ENCODE measurements around the gene DDO. TPM values are rescaled to one million over a fixed set of nuclear protein-coding genes. Genes with fewer than 3 reads are reported as not detected.
A peak's percentile ranks its signal among the peaks of the same experiment; 100 is the strongest.
"Not testable (repeated sequence)": the region's sequence is repeated elsewhere in the genome, so short reads cannot be mapped to it uniquely, and the experiment has no call there.

Gene DDO
- total and polyA plus RNA-seq, 8 donors = 0.40 to 4.1 (median 1.2) TPM; not detected in 3

DNA sequence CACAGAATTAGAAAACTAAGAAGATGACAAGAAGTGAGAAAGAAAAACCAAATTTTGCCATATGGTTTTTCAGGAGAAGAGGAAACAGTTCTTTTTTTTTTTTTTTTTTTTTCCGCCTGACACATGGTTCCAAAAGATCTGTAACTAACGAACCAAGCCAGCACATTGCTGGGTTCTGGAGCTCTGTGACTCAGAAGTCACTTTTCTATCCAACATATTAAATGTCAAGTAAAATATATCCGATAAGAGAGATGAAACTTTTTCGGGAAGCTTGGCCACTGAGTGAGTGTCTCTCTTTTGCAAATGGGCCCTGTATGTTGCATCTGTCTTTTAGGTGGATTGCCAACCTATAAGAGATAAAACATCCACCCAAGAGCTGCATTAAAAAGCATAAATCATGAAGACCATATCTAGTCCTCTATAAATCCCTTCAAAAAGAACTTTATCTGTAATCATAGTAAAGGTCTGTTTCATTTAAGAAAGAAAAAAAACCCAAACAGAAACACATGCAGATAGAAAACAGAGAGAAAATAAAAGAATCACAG, 61.8 kb downstream of the DDO start:
- Histone ChIP-seq H3K9me3 (no peaks in the 10 kb centered on the region), H3K27ac (peak overlapping the region in 4 of 5 donors; percentile 62 to 92 (median 65)), H3K36me3 (no peaks in the 10 kb centered on the region), H3K4me3 (no peak overlapping the region), H3K27me3 (peaks cover 0 to 18% (median 16%) of the 10 kb centered on the region in 3 donors), H3K4me1 (peaks cover 6 to 52% (median 22%) of the 10 kb centered on the region in 4 donors)
- TF ChIP-seq POLR2A (IDR thresholded peaks at IDR 0.05) (no peak), POLR2AphosphoS5 (IDR thresholded peaks at IDR 0.05) (no peak), EP300 (IDR thresholded peaks at IDR 0.05) (no peak)
- TF ChIP-seq, protein P1, sequence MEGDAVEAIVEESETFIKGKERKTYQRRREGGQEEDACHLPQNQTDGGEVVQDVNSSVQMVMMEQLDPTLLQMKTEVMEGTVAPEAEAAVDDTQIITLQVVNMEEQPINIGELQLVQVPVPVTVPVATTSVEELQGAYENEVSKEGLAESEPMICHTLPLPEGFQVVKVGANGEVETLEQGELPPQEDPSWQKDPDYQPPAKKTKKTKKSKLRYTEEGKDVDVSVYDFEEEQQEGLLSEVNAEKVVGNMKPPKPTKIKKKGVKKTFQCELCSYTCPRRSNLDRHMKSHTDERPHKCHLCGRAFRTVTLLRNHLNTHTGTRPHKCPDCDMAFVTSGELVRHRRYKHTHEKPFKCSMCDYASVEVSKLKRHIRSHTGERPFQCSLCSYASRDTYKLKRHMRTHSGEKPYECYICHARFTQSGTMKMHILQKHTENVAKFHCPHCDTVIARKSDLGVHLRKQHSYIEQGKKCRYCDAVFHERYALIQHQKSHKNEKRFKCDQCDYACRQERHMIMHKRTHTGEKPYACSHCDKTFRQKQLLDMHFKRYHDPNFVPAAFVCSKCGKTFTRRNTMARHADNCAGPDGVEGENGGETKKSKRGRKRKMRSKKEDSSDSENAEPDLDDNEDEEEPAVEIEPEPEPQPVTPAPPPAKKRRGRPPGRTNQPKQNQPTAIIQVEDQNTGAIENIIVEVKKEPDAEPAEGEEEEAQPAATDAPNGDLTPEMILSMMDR (IDR thresholded peaks at IDR 0.05) = no peak
- WGBS, 5 donors = 63 to 79% (median 77%) methylated on average over 4 of the region's 4 CpGs
- no peak for DNase-seq
- intact Hi-C loops (cut with DNase I; ENCODE audit: low total_unique reads) = no loop called here

DNA sequence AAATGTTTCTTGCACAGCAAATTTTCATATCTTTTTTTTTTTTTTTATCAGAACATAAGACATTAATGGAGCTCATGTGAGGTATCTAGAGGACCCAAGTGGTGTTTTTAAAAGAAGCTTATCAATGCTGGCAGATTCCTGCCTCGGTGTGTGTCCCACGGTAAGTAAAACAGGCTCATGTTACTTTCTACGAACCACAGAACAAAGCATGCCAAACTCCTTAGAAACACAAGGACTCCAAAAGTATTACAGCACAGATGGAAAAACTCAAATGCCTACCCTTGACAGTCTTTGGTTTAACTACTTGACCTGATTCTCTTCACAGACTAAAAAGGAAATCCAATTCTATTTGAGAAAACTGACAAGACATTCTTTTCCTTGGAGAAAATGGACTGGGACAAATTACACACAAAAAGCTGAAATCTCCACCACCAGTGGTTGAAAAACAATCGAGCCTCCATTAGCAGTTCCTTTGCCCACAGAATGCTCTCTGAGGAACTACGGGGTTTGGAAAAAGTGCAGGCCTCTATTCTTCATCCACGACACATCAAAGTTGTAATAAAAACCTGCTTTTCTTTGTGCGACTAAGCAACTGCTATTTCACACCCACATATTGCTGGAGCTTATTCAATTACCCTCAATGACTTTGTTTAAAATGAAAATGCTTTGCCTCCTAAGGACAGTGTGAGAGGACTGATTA, 62.7 kb downstream of the DDO start:
- peaks cover 6 to 46% (median 20%) of the 10 kb centered on the region in 4 donors for H3K4me1 ChIP-seq
- TF ChIP-seq EP300 (IDR thresholded peaks at IDR 0.05) = no peak
- TF ChIP-seq POLR2AphosphoS5 (IDR thresholded peaks at IDR 0.05) = peak in 1 of 3 donors; percentile 14
- no peak for TF ChIP-seq POLR2A (IDR thresholded peaks at IDR 0.05)
- TF ChIP-seq, protein P1 (IDR thresholded peaks at IDR 0.05) = no peak
- no peaks in the 10 kb centered on the region for H3K36me3 ChIP-seq
- H3K27me3 ChIP-seq = peaks cover 0 to 11% (median 9%) of the 10 kb centered on the region in 3 donors
- H3K4me3 ChIP-seq = no peak overlapping the region
- H3K9me3 ChIP-seq = no peaks in the 10 kb centered on the region
- intact Hi-C loops (cut with DNase I; ENCODE audit: low total_unique reads) = no loop called here
- WGBS, 5 donors = 54 to 69% (median 59%) methylated on average over 7 of the region's 7 CpGs
- peak overlapping the region in 4 of 5 donors; percentile 62 to 92 (median 65) for H3K27ac ChIP-seq
- DNase-seq = peak in 1 of 2 donors; percentile 44

GRCh38 chr6:110351986-110352385, 63.4 kb downstream of the DDO start:
- Histone ChIP-seq H3K27me3 (peaks cover 0 to 4% (median 4%) of the 10 kb centered on the region in 3 donors), H3K9me3 (no peaks in the 10 kb centered on the region), H3K4me3 (no peak overlapping the region), H3K4me1 (peaks cover 0 to 44% (median 17%) of the 10 kb centered on the region in 4 donors), H3K36me3 (no peaks in the 10 kb centered on the region), H3K27ac (peak overlapping the region in 3 of 5 donors; percentile 63 to 92 (median 67))
- WGBS, 5 donors = 68 to 92% (median 75%) methylated on average over 4 of the region's 4 CpGs
- no peak for TF ChIP-seq EP300 (IDR thresholded peaks at IDR 0.05)
- TF ChIP-seq POLR2A (IDR thresholded peaks at IDR 0.05) = no peak
- TF ChIP-seq, protein P1 (IDR thresholded peaks at IDR 0.05) = no peak
- no peak for TF ChIP-seq POLR2AphosphoS5 (IDR thresholded peaks at IDR 0.05)
- intact Hi-C loops (cut with DNase I; ENCODE audit: low total_unique reads) = no loop called here
- DNase-seq = no peak

GRCh38 chr6:110351546-110351945, 63.8 kb downstream of the DDO start:
- Histone ChIP-seq H3K27me3 (no peaks in the 10 kb centered on the region), H3K27ac (peak overlapping the region in 2 of 5 donors; percentile 67 to 92), H3K9me3 (no peaks in the 10 kb centered on the region), H3K4me1 (peaks cover 0 to 47% (median 17%) of the 10 kb centered on the region in 4 donors), H3K36me3 (no peaks in the 10 kb centered on the region), H3K4me3 (no peak overlapping the region)
- no peak for TF ChIP-seq POLR2A (IDR thresholded peaks at IDR 0.05)
- no peak for TF ChIP-seq EP300 (IDR thresholded peaks at IDR 0.05)
- TF ChIP-seq, protein P1 (IDR thresholded peaks at IDR 0.05) = no peak
- no peak for TF ChIP-seq POLR2AphosphoS5 (IDR thresholded peaks at IDR 0.05)
- 67 to 93% (median 92%) methylated on average over 3 of the region's 3 CpGs for WGBS, 5 donors
- intact Hi-C loops (cut with DNase I; ENCODE audit: low total_unique reads) = no loop called here
- DNase-seq = no peak

DNA sequence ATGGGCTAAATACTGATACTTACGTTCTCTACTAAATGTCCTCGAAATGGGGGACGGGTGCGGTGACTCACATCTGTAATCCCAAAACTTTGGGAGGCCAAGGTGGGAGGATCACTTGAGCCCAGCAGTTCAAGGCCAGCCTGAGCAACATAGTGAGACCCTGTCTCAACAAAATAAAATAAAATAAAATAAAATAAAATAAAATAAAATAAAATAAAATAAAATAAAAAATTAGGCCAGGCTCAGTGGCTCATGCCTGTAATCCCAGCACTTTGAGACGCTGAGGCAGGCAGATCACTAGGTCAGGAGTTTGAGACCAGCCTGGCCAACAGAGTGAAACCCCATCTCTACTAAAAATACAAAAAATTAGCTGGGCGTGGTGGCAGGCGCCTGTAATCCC, 64.8 kb downstream of the DDO start:
- intact Hi-C loops (cut with DNase I; ENCODE audit: low total_unique reads); H3K36me3 ChIP-seq; H3K4me3 ChIP-seq; H3K9me3 ChIP-seq; H3K27me3 ChIP-seq; DNase-seq: not testable (repeated sequence)
- 92 to 99% (median 95%) methylated on average over 7 of the region's 7 CpGs for WGBS, 5 donors
- Histone ChIP-seq H3K27ac (peak overlapping the region in 1 of 5 donors; percentile 92), H3K4me1 (peaks cover 0 to 46% (median 16%) of the 10 kb centered on the region in 4 donors)
